Pancreas (tissue), 10 donors: Measurements from ENCODE around the gene CLIC5. TPM values are rescaled to one million over a fixed set of nuclear protein-coding genes. Genes with fewer than 3 reads are reported as not detected.

Source experiments
- ATAC-seq, 4 donors: fragments of 200-7000 bp; cut with Tn5 transposase; one replicate each; pipeline versions ENCODE4 v1.8.0 to v1.9.1; 2020; ENCODE audit warnings: mild to moderate bottlenecking in 4 of 4, moderate library complexity in 4 of 4
- DNase-seq, 6 donors: peaks; one replicate each; pipeline ENCODE4 v3.0.0-alpha.2; 2020
- FAIRE-seq: peaks from 2 replicates; lab custom pipeline; 2012; peaks lifted over from hg19 to GRCh38; lab: Jason Lieb, UNC
- H3K27ac ChIP-seq, 4 donors: fragments of 200-600 bp; sonication (generic); 1 replicate in 3 of 4; 2 replicates in 1 of 4; pipeline versions ENCODE4 v1.5.0 to v1.8.0; 2020
- H3K27me3 ChIP-seq, 4 donors: fragments of 200-600 bp; one replicate each; pipeline ENCODE4 v1.8.0; 2021
- H3K36me3 ChIP-seq, 3 donors: fragments of 200-600 bp; sonication (generic) in 1 of 3; one replicate each; pipeline versions ENCODE4 v1.5.0 to v1.8.0; 2020 to 2021
- H3K4me1 ChIP-seq, 3 donors: fragments of 200-600 bp; one replicate each; pipeline ENCODE4 v1.8.0; 2021
- H3K4me3 ChIP-seq, 4 donors: fragments of 200-600 bp; sonication (generic) in 2 of 4; one replicate each; pipeline versions ENCODE4 v1.5.0 to v1.8.0; 2020 to 2021
- H3K9me3 ChIP-seq, 4 donors: fragments of 200-600 bp; one replicate each; pipeline ENCODE4 v1.8.0; 2021
- CTCF ChIP-seq, 4 donors: fragments of 200-600 bp; sonication (generic) in 3 of 4; IDR thresholded peaks; one replicate each; pipeline versions ENCODE4 v1.5.0 to v1.8.0; 2021; ENCODE audit warnings: antibody characterized with exemption in 4 of 4
- WGBS, 2 donors: extraction: QIAGEN DNeasy Blood & Tissue Kit; methylation state at CpG; one replicate each; pipeline ENCODE4 v1.1.7; 2013; 5-methylcytosine and 5-hydroxymethylcytosine counted together
- intact Hi-C, 3 donors: fragments of 100-400 bp; cut with DNase I; formaldehyde crosslinking; loops; one replicate each; pipeline versions ENCODE4 v1.11.1 to v1.14.2; 2022
- polyA plus RNA-seq, 2 donors: library from polyadenylated mRNA; stranded (reverse); fragments of 200-250 nt; gene quantifications; one replicate each; pipeline ENCODE4 v1.2.3, GENCODE V29; 2013
- total RNA-seq, 6 donors: library from RNA; stranded (reverse); fragmentation: NEBNext Ultra II Directional in 4 of 6; extraction: Animal tissue kit (Norgen Biotek cat#: 25700) in 4 of 6; gene quantifications; one replicate each; pipeline versions ENCODE4 v1.2.1 to v1.2.4, GENCODE V29; 2021 to 2023
- donor health status: healthy with polysubstance abuse.
- donor health status: DM: no; HTN: no; CAD: no; lungs with moderate emphysema.
- donor health status: DM: no; HTN: no; CAD: no.
- donor health status: control.
- donor health status: control.
- donor health status: Bipolar disorder and iron deficiency.
- donor health status: DM: yes; HTN: yes; CAD: no.
- donor health status: DM: no; HTN: no; CAD: no.
- donor health status: DM: no; HTN: no; CAD: no.
- donor health status: DM: yes; HTN: yes; CAD: no.

Gene CLIC5
- total and polyA plus RNA-seq, 8 donors = 0.53 to 2.1 (median 1.3) TPM

- WGBS, 2 donors = 56 to 64% methylated on average over 4 of the region's 4 CpGs
- intact Hi-C loops = no loop called here
- FAIRE-seq (no peak), DNase-seq (no peak), ATAC-seq (no peak)
- no peaks in the 10 kb centered on the region for H3K4me1 ChIP-seq
- H3K4me3 ChIP-seq = no peak overlapping the region
- H3K9me3 ChIP-seq = no peaks in the 10 kb centered on the region
- TF ChIP-seq CTCF (IDR thresholded peaks at IDR 0.05) = no peak
- H3K27ac ChIP-seq = no peak overlapping the region
- no peaks in the 10 kb centered on the region for H3K36me3 ChIP-seq
- H3K27me3 ChIP-seq = no peaks in the 10 kb centered on the region
Measured at GRCh38 chr6:45899683-45899946, 116.0 kb downstream of the CLIC5 start.

GRCh38 chr6:45898941-45899682 is 116.5 kb downstream of the CLIC5 start:
- TF ChIP-seq CTCF (IDR thresholded peaks at IDR 0.05) = no peak
- H3K27me3 ChIP-seq = no peaks in the 10 kb centered on the region
- ATAC-seq = no peak
- no peaks in the 10 kb centered on the region for H3K36me3 ChIP-seq
- 86 to 90% methylated on average over 7 of the region's 7 CpGs for WGBS, 2 donors
- no peak overlapping the region for H3K27ac ChIP-seq
- no peak for DNase-seq
- H3K4me3 ChIP-seq = no peak overlapping the region
- FAIRE-seq = no peak
- intact Hi-C loops = no loop called here
- H3K4me1 ChIP-seq = no peaks in the 10 kb centered on the region
- no peaks in the 10 kb centered on the region for H3K9me3 ChIP-seq

GRCh38 chr6:45896783-45897441 is 118.7 kb downstream of the CLIC5 start:
- ATAC-seq (no peak), DNase-seq (no peak), FAIRE-seq (no peak)
- no peaks in the 10 kb centered on the region for H3K4me1 ChIP-seq
- H3K27ac ChIP-seq = no peak overlapping the region
- no peaks in the 10 kb centered on the region for H3K36me3 ChIP-seq
- 68 to 72% methylated on average over 6 of the region's 6 CpGs for WGBS, 2 donors
- H3K27me3 ChIP-seq = no peaks in the 10 kb centered on the region
- no peak for TF ChIP-seq CTCF (IDR thresholded peaks at IDR 0.05)
- intact Hi-C loops = no loop called here
- no peak overlapping the region for H3K4me3 ChIP-seq
- no peaks in the 10 kb centered on the region for H3K9me3 ChIP-seq

GRCh38 chr6:45895569-45895968 is 120.1 kb downstream of the CLIC5 start:
- H3K9me3 ChIP-seq = no peaks in the 10 kb centered on the region
- WGBS, 2 donors = 60 to 92% methylated on average over 5 of the region's 5 CpGs
- H3K4me1 ChIP-seq = no peaks in the 10 kb centered on the region
- H3K27ac ChIP-seq = no peak overlapping the region
- ATAC-seq (no peak), FAIRE-seq (no peak), DNase-seq (no peak)
- H3K4me3 ChIP-seq = no peak overlapping the region
- no peaks in the 10 kb centered on the region for H3K36me3 ChIP-seq
- intact Hi-C loops = no loop called here
- TF ChIP-seq CTCF (IDR thresholded peaks at IDR 0.05) = no peak
- no peaks in the 10 kb centered on the region for H3K27me3 ChIP-seq

GRCh38 chr6:45892696-45893245 is 122.9 kb downstream of the CLIC5 start:
- intact Hi-C loops = no loop called here
- Histone ChIP-seq H3K36me3 (no peaks in the 10 kb centered on the region), H3K9me3 (no peaks in the 10 kb centered on the region), H3K27me3 (no peaks in the 10 kb centered on the region), H3K27ac (no peak overlapping the region), H3K4me1 (no peaks in the 10 kb centered on the region), H3K4me3 (no peak overlapping the region)
- DNase-seq = no peak
- no peak for ATAC-seq
- WGBS, 2 donors = 51 to 81% methylated on average over 4 of the region's 4 CpGs
- no peak for TF ChIP-seq CTCF (IDR thresholded peaks at IDR 0.05)
- no peak for FAIRE-seq
